IMR-90 (cell line): ENCODE data around the gene TBC1D10A. TPM values are rescaled to one million over a fixed set of nuclear protein-coding genes. Genes with fewer than 3 reads are reported as not detected.

Source experiments
- ATAC-seq: fragments of 200-7000 bp; cut with Tn5 transposase; 2 replicates; pipeline ENCODE4 v1.9.1; 2020; ENCODE audit warnings: low read depth, mild to moderate bottlenecking, moderate library complexity
- BruUV-seq: library from RNA; stranded (reverse); fragments of 400-500 nt; replicated peaks from 2 replicates; lab custom pipeline; 2021; lab: Mats Ljungman, UMichigan
- CTCF ChIA-PET: fragments of 300-600 bp; formaldehyde crosslinking; extraction: SDS; loops from one replicate; lab custom pipeline; 2021; ENCODE audit warnings: antibody characterized with exemption; lab: Yijun Ruan, JAX
- POLR2A ChIA-PET: fragments of 300-600 bp; sonication (Branson Sonifier 250); formaldehyde crosslinking; loops from one replicate; lab custom pipeline; 2022; ENCODE audit warnings: antibody characterized with exemption; ENCODE audit not compliant: unreplicated experiment; lab: Charles Lee
- DNase-seq: peaks from one replicate; pipeline ENCODE4 v3.0.0; 2013
- H2AFZ ChIP-seq: replicated peaks from 2 replicates; pipeline ENCODE3; 2013; ENCODE audit warnings: low read length, mild to moderate bottlenecking; ENCODE audit not compliant: poor library complexity
- H2AK5ac ChIP-seq: 2 replicates; pipeline ENCODE4 v1.6.1; 2013; ENCODE audit warnings: low read depth, low read length, inconsistent platforms
- H2AK9ac ChIP-seq: replicated peaks from 2 replicates; pipeline ENCODE3; 2013; ENCODE audit warnings: mild to moderate bottlenecking, low read depth, low read length, moderate library complexity; ENCODE audit not compliant: poor library complexity
- H2BK120ac ChIP-seq: 2 replicates; pipeline ENCODE4 v1.6.1; 2013; ENCODE audit warnings: low read depth, low read length, inconsistent platforms
- H2BK15ac ChIP-seq: 3 replicates; pipeline ENCODE4 v1.6.1; 2013; ENCODE audit warnings: low read depth, low read length, inconsistent platforms
- H2BK20ac ChIP-seq: 2 replicates; pipeline ENCODE4 v1.6.1; 2013; ENCODE audit warnings: low read depth, mild to moderate bottlenecking, inconsistent platforms, low read length, moderate library complexity
- H2BK5ac ChIP-seq: 2 replicates; pipeline ENCODE4 v1.6.1; 2013; ENCODE audit warnings: mild to moderate bottlenecking, low read depth, low read length, inconsistent platforms; ENCODE audit not compliant: poor library complexity, severe bottlenecking
- H3K14ac ChIP-seq: replicated peaks from 2 replicates; pipeline ENCODE4 v1.6.1; 2013; ENCODE audit warnings: low read depth, low read length, inconsistent platforms
- H3K18ac ChIP-seq: 2 replicates; pipeline ENCODE4 v1.6.1; 2013; ENCODE audit warnings: low read depth, low read length, control low read depth
- H3K23ac ChIP-seq: 2 replicates; pipeline ENCODE4 v1.6.1; 2013; ENCODE audit warnings: low read depth, low read length, inconsistent platforms
- H3K27ac ChIP-seq: 2 replicates; pipeline ENCODE4 v1.5.1; 2013; ENCODE audit warnings: mild to moderate bottlenecking, control low read depth, low read length; ENCODE audit not compliant: insufficient read depth
- H3K27me3 ChIP-seq: 2 replicates; pipeline ENCODE4 v1.6.1; 2013; ENCODE audit warnings: low read length; ENCODE audit not compliant: control insufficient read depth, insufficient read depth
- H3K36me3 ChIP-seq: 2 replicates; pipeline ENCODE4 v1.6.1; 2013; ENCODE audit warnings: low read length, mixed read lengths; ENCODE audit not compliant: control insufficient read depth, insufficient read depth
- H3K4ac ChIP-seq: 2 replicates; pipeline ENCODE4 v1.6.1; 2013; ENCODE audit warnings: low read depth, low read length, inconsistent platforms
- H3K4me1 ChIP-seq: 2 replicates; pipeline ENCODE4 v1.6.1; 2013; ENCODE audit warnings: low read length, mixed read lengths; ENCODE audit not compliant: control insufficient read depth, insufficient read depth
- H3K4me2 ChIP-seq: 2 replicates; pipeline ENCODE4 v1.6.1; 2013; ENCODE audit warnings: low read depth, mild to moderate bottlenecking, control low read depth, low read length, moderate library complexity
- H3K4me3 ChIP-seq: 2 replicates; pipeline ENCODE4 v1.5.1; 2013; ENCODE audit warnings: low read depth, mild to moderate bottlenecking, control low read depth, low read length, moderate library complexity; ENCODE audit not compliant: insufficient read depth
- H3K56ac ChIP-seq: 2 replicates; pipeline ENCODE4 v1.6.1; 2013; ENCODE audit warnings: low read length, inconsistent platforms; ENCODE audit not compliant: insufficient read depth; ENCODE audit errors: extremely low read depth
- H3K79me1 ChIP-seq, 2 experiments: 2 replicates each; pipeline ENCODE4 v1.6.1; 2013; ENCODE audit warnings: low read length in 2 of 2, inconsistent platforms in 1 of 2, low read depth in 1 of 2
- H3K9ac ChIP-seq: 2 replicates; pipeline ENCODE4 v1.6.1; 2013; ENCODE audit warnings: low read depth, low read length, control low read depth
- H3K9me1 ChIP-seq: 2 replicates; pipeline ENCODE4 v1.6.1; 2013; ENCODE audit warnings: low read length, inconsistent platforms; ENCODE audit not compliant: insufficient read depth
- H3K9me3 ChIP-seq: 2 replicates; pipeline ENCODE4 v1.6.1; 2013; ENCODE audit warnings: low read length; ENCODE audit not compliant: control insufficient read depth, insufficient read depth
- H4K20me1 ChIP-seq: 2 replicates; pipeline ENCODE4 v1.6.1; 2013; ENCODE audit warnings: low read length, inconsistent platforms; ENCODE audit not compliant: insufficient read depth
- H4K5ac ChIP-seq: 2 replicates; pipeline ENCODE4 v1.6.1; 2013; ENCODE audit warnings: mild to moderate bottlenecking, low read depth, low read length, control low read depth
- H4K8ac ChIP-seq, 2 experiments: 2 replicates each; pipeline ENCODE4 v1.6.1; 2013; ENCODE audit warnings: low read depth in 2 of 2, low read length in 2 of 2, control low read depth in 1 of 2, inconsistent platforms in 1 of 2
- H4K91ac ChIP-seq: 2 replicates; pipeline ENCODE4 v1.6.1; 2013; ENCODE audit warnings: low read depth, low read length, inconsistent platforms; ENCODE audit not compliant: insufficient read depth
- MAFK ChIP-seq: IDR thresholded peaks from 2 replicates; pipeline ENCODE4 v1.6.1; 2012; ENCODE audit warnings: low read depth, low read length, improper control_type of control experiment
- WGBS, 2 experiments: methylation state at CpG; one replicate each; pipeline versions ENCODE4 v1.1.5 to v1.1.7; 2013; ENCODE audit warnings: missing lambda C conversion rate in 2 of 2; ENCODE audit not compliant: insufficient read length in 1 of 2; ENCODE audit errors: extremely low coverage in 2 of 2; 5-methylcytosine and 5-hydroxymethylcytosine counted together
- dilution Hi-C: fragments of 300-500 bp; cut with HindIII; formaldehyde crosslinking; loops from one replicate; pipeline ENCODE4 v1.14.3; 2018; ENCODE audit warnings: low sequenced_read_pairs; ENCODE audit not compliant: unreplicated experiment
- in situ Hi-C: fragments of 300-500 bp; cut with MboI; formaldehyde crosslinking; loops from 3 replicates; pipeline ENCODE4 v1.14.3; 2019; ENCODE audit warnings: low sequenced_read_pairs, inconsistent platforms, mixed read lengths
- intact Hi-C: fragments of 100-400 bp; cut with micrococcal nuclease; formaldehyde crosslinking; loops from 2 replicates; pipeline ENCODE4 v1.10.0; 2022
- polyA plus RNA-seq, 3 experiments: library from polyadenylated mRNA; depleted of rRNA; stranded (reverse); fragments of >200 nt; gene quantifications; 2 replicates each; pipeline ENCODE4 v1.2.3, GENCODE V29; 2012; ENCODE audit warnings: low replicate concordance in 1 of 3
- total RNA-seq: library from RNA; depleted of rRNA; stranded (reverse); fragments of >200 nt; gene quantifications from 2 replicates; pipeline ENCODE4 v1.2.3, GENCODE V29; 2012

TBC1D10A gene
- total and polyA plus RNA-seq, 2 of the 4 experiments (the other 2 are of a cell fraction): 16.3 to 33.1 TPM

DNA sequence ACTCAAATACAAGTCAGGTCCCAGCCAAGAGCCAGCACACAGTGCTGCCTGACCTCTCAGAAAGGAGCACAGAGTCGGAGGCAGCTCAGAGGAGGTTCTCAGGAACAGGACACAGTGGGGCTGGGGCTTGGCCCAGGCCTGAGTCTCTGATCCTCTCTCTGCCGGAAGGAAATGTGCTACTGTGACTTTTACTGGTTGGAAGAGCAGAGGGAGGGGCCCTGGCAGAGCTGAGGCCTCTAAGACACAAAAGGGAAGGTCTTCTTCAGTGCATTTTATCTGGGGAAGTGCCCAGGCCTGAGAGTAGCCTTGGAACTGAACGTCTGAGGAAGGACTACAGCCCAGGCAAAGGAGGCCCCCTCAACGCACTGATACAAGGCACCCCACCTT, 21.2 kb downstream of the TBC1D10A start:
- CTCF ChIA-PET: no interaction called here

More for the DNA sequence above, 21.2 kb downstream of the TBC1D10A start:
- peaks cover 36% of the 10 kb centered on the region for H3K9me1 ChIP-seq
- no peak overlapping the region for H3K4me2 ChIP-seq
- no peak overlapping the region for H2BK15ac ChIP-seq
- no peaks in the 10 kb centered on the region for H3K9me3 ChIP-seq
- H4K20me1 ChIP-seq: peaks cover 62% of the 10 kb centered on the region
- no peak overlapping the region for H2BK5ac ChIP-seq
- peaks cover 67 to 91% of the 10 kb centered on the region in 2 experiments for H3K79me1 ChIP-seq
- peak overlapping the region; percentile 53 for H2AK9ac ChIP-seq
- H4K91ac ChIP-seq: no peak overlapping the region
- no peak overlapping the region for H4K5ac ChIP-seq
- H3K14ac ChIP-seq: peak overlapping the region; percentile 65; the same call in 1 of the 2 replicates
- no peak for DNase-seq
- dilution Hi-C loops: no loop called here
- H3K27ac ChIP-seq: no peak overlapping the region
- H3K23ac ChIP-seq: no peak overlapping the region
- peak overlapping the region; percentile 67 for H2AK5ac ChIP-seq
- H3K4me1 ChIP-seq: peaks cover 27% of the 10 kb centered on the region
- H2BK20ac ChIP-seq: no peak overlapping the region
- WGBS, 2 experiments: 57% methylated on average over 1 of the region's 4 CpGs; no CpG with 5 or more reads in 1 of the 2 experiments
- H3K18ac ChIP-seq: no peak overlapping the region
- no peak overlapping the region for H3K4me3 ChIP-seq
- no peak overlapping the region for H3K56ac ChIP-seq
- H3K4ac ChIP-seq: peak overlapping the region; percentile 45; the same call in 1 of the 2 replicates
- H3K9ac ChIP-seq: no peak overlapping the region
- no peaks in the 10 kb centered on the region for H3K27me3 ChIP-seq
- no peak overlapping the region for H2BK120ac ChIP-seq
- H3K36me3 ChIP-seq: peaks cover 30% of the 10 kb centered on the region
- intact Hi-C loops: no loop called here
- no peak overlapping the region for H2AFZ ChIP-seq
- no peak for ATAC-seq
- in situ Hi-C loops: no loop called here
- TF ChIP-seq MAFK: no peak
- BruUV-seq: no TSS peak
- peak overlapping the region in 1 of 2 experiments; percentile 18; a peak in 1 of 4 replicates for H4K8ac ChIP-seq
- POLR2A ChIA-PET: no interaction called here
